ENCODE data around the gene TAS2R20. TPM values are rescaled to one million over a fixed set of nuclear protein-coding genes. Genes with fewer than 3 reads are reported as not detected.
"Not testable (repeated sequence)": the region's sequence is repeated elsewhere in the genome, so short reads cannot be mapped to it uniquely, and the experiment has no call there.

The TAS2R20 gene, protein sequence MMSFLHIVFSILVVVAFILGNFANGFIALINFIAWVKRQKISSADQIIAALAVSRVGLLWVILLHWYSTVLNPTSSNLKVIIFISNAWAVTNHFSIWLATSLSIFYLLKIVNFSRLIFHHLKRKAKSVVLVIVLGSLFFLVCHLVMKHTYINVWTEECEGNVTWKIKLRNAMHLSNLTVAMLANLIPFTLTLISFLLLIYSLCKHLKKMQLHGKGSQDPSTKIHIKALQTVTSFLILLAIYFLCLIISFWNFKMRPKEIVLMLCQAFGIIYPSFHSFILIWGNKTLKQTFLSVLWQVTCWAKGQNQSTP
- 0.33 and 0.65 TPM in 2 replicates for polyA plus RNA-seq (2012; rRNA removed)
- 0.09 and 0.10 TPM in 2 replicates for polyA plus RNA-seq (2012; cell fraction: cytosol; rRNA removed)
- 2.1 and 5.0 TPM in 2 replicates for polyA plus RNA-seq (2012; cell fraction: nucleus; rRNA removed)

DNA sequence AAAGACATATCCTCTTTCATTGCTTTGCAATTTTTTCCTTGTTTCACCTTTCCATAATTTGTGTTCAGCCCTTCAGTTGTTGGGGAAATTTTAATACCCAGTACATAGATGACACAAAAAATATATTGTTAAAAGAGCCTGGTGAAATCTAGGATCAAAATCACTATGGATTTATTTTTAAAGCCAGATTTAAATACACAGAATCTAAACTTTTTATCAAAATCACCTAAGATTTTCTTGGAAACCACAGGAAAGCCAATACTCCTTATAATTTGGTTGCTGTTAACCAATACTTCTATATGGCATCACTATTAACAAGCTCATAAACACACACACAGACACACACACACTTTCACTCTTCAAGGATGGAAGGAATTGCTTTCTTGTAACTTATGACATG lies at the start of gene TAS2R20:
Gene TAS2R20, minus strand, starts transcription at position 101 of the 400 bp plus-strand sequence. CDS start 429 bp downstream, outside the sequence.
- H3K9ac ChIP-seq = no peak within 1 kb of the TSS
- peaks cover 17 to 26% of the 10 kb centered on the region in 2 experiments for H3K36me3 ChIP-seq (replicated peaks in 1 of 2; ENCODE audit: control insufficient read depth in 1 of 2, insufficient read depth in 2 of 2, low read length in 1 of 2)
- H3K27ac ChIP-seq (ENCODE audit: low read depth in 2 of 2, low read length in 1 of 2) = no peak within 1 kb of the TSS
- H3K9me2 ChIP-seq = no peaks in the 10 kb centered on the region
- peaks cover 0 to 5% of the 10 kb centered on the region in 2 experiments; a peak in 2 of 4 replicates for H3K4me1 ChIP-seq (ENCODE audit: control insufficient read depth in 1 of 2, insufficient read depth in 2 of 2, low read depth in 1 of 2, low read length in 1 of 2)
- no peaks in the 10 kb centered on the region for H3K79me2 ChIP-seq (ENCODE audit: insufficient read depth)
- no peak within 1 kb of the TSS for H3K4me3 ChIP-seq (ENCODE audit: low read depth in 2 of 2, low read length in 1 of 2)
- no peak within 1 kb of the TSS for H2AFZ ChIP-seq (ENCODE audit: low read depth)
- H3K4me2 ChIP-seq = no peak within 1 kb of the TSS
- CTCF ChIA-PET = interaction anchor here (0.9 kb wide), 1 partner anchor 12 kb away, joined by 3 read pairs; the partner anchor contains the start of gene TAS2R50
- POLR2A ChIA-PET = interaction anchor here (1.1 kb wide), 1 partner anchor 174 kb away, joined by 3 read pairs; no protein-coding TSS in a partner anchor
- TF ChIP-seq, protein P1, sequence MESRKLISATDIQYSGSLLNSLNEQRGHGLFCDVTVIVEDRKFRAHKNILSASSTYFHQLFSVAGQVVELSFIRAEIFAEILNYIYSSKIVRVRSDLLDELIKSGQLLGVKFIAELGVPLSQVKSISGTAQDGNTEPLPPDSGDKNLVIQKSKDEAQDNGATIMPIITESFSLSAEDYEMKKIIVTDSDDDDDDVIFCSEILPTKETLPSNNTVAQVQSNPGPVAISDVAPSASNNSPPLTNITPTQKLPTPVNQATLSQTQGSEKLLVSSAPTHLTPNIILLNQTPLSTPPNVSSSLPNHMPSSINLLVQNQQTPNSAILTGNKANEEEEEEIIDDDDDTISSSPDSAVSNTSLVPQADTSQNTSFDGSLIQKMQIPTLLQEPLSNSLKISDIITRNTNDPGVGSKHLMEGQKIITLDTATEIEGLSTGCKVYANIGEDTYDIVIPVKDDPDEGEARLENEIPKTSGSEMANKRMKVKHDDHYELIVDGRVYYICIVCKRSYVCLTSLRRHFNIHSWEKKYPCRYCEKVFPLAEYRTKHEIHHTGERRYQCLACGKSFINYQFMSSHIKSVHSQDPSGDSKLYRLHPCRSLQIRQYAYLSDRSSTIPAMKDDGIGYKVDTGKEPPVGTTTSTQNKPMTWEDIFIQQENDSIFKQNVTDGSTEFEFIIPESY (IDR thresholded peaks at IDR 0.05; ENCODE audit: borderline replicate concordance, low read depth) = no peak
- TF ChIP-seq CHD2 (IDR thresholded peaks at IDR 0.05; ENCODE audit: low read length, partially characterized antibody) (no peak), FOXM1 (IDR thresholded peaks at IDR 0.05; ENCODE audit: low read depth) (no peak), SMC3 (IDR thresholded peaks at IDR 0.05; ENCODE audit: low read depth, low read length) (no peak), TEAD4 (IDR thresholded peaks at IDR 0.05; ENCODE audit: borderline replicate concordance, insufficient read depth) (no peak), GATA2 (CRISPR knock-in tag; IDR thresholded peaks at IDR 0.05) (no peak), RFX5 (IDR thresholded peaks at IDR 0.05; ENCODE audit: low read length) (no peak), YY1 (IDR thresholded peaks at IDR 0.05; ENCODE audit: low read depth) (no peak), RCOR1 (IDR thresholded peaks at IDR 0.05; ENCODE audit: low read length) (no peak), SIN3A (IDR thresholded peaks at IDR 0.05; ENCODE audit: borderline replicate concordance, low read depth, low read length) (no peak), MEF2A (IDR thresholded peaks at IDR 0.05; ENCODE audit: borderline replicate concordance, low read depth) (no peak), EP300 (IDR thresholded peaks at IDR 0.05; ENCODE audit: borderline replicate concordance in 1 of 2, low read depth in 1 of 2, low read length in 1 of 2) (no peak), NRF1 (IDR thresholded peaks at IDR 0.05; ENCODE audit: low read depth, low read length) (no peak), MXI1 (IDR thresholded peaks at IDR 0.05; ENCODE audit: low read depth, low read length) (no peak), POLR2AphosphoS5 (IDR thresholded peaks at IDR 0.05; ENCODE audit: low read depth, low read length) (no peak)
- TF ChIP-seq, protein P2, sequence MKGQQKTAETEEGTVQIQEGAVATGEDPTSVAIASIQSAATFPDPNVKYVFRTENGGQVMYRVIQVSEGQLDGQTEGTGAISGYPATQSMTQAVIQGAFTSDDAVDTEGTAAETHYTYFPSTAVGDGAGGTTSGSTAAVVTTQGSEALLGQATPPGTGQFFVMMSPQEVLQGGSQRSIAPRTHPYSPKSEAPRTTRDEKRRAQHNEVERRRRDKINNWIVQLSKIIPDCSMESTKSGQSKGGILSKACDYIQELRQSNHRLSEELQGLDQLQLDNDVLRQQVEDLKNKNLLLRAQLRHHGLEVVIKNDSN (IDR thresholded peaks at IDR 0.05; ENCODE audit: borderline replicate concordance, low read depth) = no peak
- TF ChIP-seq, protein P3, sequence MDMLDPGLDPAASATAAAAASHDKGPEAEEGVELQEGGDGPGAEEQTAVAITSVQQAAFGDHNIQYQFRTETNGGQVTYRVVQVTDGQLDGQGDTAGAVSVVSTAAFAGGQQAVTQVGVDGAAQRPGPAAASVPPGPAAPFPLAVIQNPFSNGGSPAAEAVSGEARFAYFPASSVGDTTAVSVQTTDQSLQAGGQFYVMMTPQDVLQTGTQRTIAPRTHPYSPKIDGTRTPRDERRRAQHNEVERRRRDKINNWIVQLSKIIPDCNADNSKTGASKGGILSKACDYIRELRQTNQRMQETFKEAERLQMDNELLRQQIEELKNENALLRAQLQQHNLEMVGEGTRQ (IDR thresholded peaks at IDR 0.05; ENCODE audit: borderline replicate concordance, low read depth, low read length) = no peak
- TF ChIP-seq, protein P4, sequence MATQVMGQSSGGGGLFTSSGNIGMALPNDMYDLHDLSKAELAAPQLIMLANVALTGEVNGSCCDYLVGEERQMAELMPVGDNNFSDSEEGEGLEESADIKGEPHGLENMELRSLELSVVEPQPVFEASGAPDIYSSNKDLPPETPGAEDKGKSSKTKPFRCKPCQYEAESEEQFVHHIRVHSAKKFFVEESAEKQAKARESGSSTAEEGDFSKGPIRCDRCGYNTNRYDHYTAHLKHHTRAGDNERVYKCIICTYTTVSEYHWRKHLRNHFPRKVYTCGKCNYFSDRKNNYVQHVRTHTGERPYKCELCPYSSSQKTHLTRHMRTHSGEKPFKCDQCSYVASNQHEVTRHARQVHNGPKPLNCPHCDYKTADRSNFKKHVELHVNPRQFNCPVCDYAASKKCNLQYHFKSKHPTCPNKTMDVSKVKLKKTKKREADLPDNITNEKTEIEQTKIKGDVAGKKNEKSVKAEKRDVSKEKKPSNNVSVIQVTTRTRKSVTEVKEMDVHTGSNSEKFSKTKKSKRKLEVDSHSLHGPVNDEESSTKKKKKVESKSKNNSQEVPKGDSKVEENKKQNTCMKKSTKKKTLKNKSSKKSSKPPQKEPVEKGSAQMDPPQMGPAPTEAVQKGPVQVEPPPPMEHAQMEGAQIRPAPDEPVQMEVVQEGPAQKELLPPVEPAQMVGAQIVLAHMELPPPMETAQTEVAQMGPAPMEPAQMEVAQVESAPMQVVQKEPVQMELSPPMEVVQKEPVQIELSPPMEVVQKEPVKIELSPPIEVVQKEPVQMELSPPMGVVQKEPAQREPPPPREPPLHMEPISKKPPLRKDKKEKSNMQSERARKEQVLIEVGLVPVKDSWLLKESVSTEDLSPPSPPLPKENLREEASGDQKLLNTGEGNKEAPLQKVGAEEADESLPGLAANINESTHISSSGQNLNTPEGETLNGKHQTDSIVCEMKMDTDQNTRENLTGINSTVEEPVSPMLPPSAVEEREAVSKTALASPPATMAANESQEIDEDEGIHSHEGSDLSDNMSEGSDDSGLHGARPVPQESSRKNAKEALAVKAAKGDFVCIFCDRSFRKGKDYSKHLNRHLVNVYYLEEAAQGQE (IDR thresholded peaks at IDR 0.05; ENCODE audit: low read depth, low read length) = no peak
- TF ChIP-seq, protein P5, sequence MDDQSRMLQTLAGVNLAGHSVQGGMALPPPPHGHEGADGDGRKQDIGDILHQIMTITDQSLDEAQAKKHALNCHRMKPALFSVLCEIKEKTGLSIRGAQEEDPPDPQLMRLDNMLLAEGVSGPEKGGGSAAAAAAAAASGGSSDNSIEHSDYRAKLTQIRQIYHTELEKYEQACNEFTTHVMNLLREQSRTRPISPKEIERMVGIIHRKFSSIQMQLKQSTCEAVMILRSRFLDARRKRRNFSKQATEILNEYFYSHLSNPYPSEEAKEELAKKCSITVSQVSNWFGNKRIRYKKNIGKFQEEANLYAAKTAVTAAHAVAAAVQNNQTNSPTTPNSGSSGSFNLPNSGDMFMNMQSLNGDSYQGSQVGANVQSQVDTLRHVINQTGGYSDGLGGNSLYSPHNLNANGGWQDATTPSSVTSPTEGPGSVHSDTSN (IDR thresholded peaks at IDR 0.05) = no peak
- H3K27me3 ChIP-seq (ENCODE audit: insufficient read depth) = no peaks in the 10 kb centered on the region
- 0 out of 2 replicates have a peak, but pooled peaks cover 9% of the 10 kb centered on the region for H3K9me3 ChIP-seq
- no peak for DNase-seq
- H3F3A ChIP-seq (replicated peaks; ENCODE audit: insufficient read depth) = no peaks in the 10 kb centered on the region
- H4K20me1 ChIP-seq (ENCODE audit: insufficient read depth) = no peaks in the 10 kb centered on the region; the same call in 1 of the 2 replicates

DNA sequence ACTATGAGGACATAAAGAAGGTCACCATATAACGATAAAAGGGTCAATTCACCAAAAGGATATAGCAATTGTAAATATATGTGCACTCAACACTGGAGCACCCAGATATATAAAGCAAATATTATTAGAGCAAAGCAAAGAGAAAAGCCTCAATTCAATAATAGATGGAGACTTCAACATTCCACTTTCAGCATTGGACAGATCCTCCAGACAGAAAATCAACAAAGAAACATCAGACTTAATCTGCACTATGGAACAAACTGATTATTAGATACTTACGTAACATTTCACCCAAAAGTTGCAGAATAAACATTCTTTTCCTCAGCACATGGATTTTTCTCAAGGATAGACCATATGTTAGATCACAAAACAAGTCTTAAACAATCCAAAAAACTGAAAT lies 43.3 kb upstream of the TAS2R20 start:
- H3K4me3 ChIP-seq (ENCODE audit: low read depth in 2 of 2, low read length in 1 of 2); DNase-seq; CTCF ChIA-PET; H3K27me3 ChIP-seq (ENCODE audit: insufficient read depth); H3K9ac ChIP-seq; H3K27ac ChIP-seq (ENCODE audit: low read depth in 2 of 2, low read length in 1 of 2); H2AFZ ChIP-seq (ENCODE audit: low read depth); H3K4me1 ChIP-seq (ENCODE audit: control insufficient read depth in 1 of 2, insufficient read depth in 2 of 2, low read depth in 1 of 2, low read length in 1 of 2); H3K4me2 ChIP-seq; POLR2A ChIA-PET; H3K9me3 ChIP-seq; H4K20me1 ChIP-seq (ENCODE audit: insufficient read depth); H3F3A ChIP-seq (replicated peaks; ENCODE audit: insufficient read depth); H3K9me2 ChIP-seq: not testable (repeated sequence)
- Histone ChIP-seq H3K79me2 (ENCODE audit: insufficient read depth) (peaks cover 46% of the 10 kb centered on the region; the same call in 1 of the 2 replicates), H3K36me3 (replicated peaks in 1 of 2; ENCODE audit: control insufficient read depth in 1 of 2, insufficient read depth in 2 of 2, low read length in 1 of 2) (peaks cover 19 to 45% of the 10 kb centered on the region in 2 experiments)
- 51% methylated on average over 2 of the region's 2 CpGs for WGBS (ENCODE audit: low lambda C conversion rate)
